Muscle layer of duodenum (tissue), 2 donors: ENCODE results near the gene CDA.

ENCODE experiments used
- H3K27ac ChIP-seq: one replicate; pipeline ENCODE4 v1.7.0; 2013; ENCODE audit warnings: mild to moderate bottlenecking, low read length
- H3K27me3 ChIP-seq: one replicate; pipeline ENCODE4 v1.7.0; 2013; ENCODE audit warnings: low read depth, mild to moderate bottlenecking, control low read depth, low read length
- H3K36me3 ChIP-seq, 2 donors: one replicate each; pipeline ENCODE4 v1.7.0; 2013; ENCODE audit warnings: low read length in 2 of 2, control low read depth in 1 of 2, mild to moderate bottlenecking in 1 of 2; ENCODE audit not compliant: insufficient read depth in 2 of 2, control insufficient read depth in 1 of 2
- H3K4me1 ChIP-seq, 2 donors: one replicate each; pipeline ENCODE4 v1.7.0; 2013; ENCODE audit warnings: low read length in 2 of 2, mild to moderate bottlenecking in 2 of 2, control low read depth in 1 of 2, moderate library complexity in 1 of 2; ENCODE audit not compliant: insufficient read depth in 2 of 2, control insufficient read depth in 1 of 2
- H3K4me3 ChIP-seq, 2 donors: one replicate each; pipeline ENCODE4 v1.7.0; 2013; ENCODE audit warnings: low read length in 2 of 2, low read depth in 1 of 2, mild to moderate bottlenecking in 1 of 2
- H3K9me3 ChIP-seq, 2 donors: one replicate each; pipeline ENCODE4 v1.7.0; 2013; ENCODE audit warnings: low read length in 2 of 2, control low read depth in 1 of 2, mild to moderate bottlenecking in 1 of 2; ENCODE audit not compliant: control insufficient read depth in 1 of 2
- donor health status: healthy.

CDA gene

DNA sequence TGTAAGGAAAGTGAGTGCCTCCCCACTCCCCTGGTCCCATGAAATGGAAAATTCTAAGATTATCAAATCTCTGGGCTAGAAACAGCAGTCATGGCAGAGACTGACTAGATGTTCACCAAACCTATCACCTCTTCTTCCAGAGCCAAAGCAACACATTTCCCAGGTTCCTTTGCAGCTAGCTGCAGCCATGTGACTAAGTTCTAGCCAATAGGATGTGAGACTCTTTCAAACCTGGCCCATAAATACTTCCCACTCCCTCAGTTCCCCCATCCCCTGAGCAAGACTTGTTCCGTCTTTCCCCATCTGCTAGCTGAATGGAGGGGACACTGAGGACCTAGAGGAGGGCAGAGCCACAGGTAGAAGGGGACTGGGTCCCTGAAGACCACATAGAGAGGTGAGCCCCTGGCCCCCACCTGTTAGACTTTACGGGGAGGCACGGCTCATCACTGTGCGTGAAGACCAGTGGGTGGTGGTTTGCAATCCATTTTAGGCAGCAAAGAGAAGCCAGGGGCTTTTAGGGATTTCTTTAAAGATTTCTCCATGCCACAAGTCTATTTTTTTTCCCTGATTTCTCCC is 19.3 kb upstream of the CDA start:
- Histone ChIP-seq H3K9me3 (peaks cover 0 to 5% of the 10 kb centered on the region in 2 donors), H3K27ac (no peak overlapping the region), H3K4me1 (no peaks in the 10 kb centered on the region), H3K36me3 (no peaks in the 10 kb centered on the region), H3K4me3 (no peak overlapping the region), H3K27me3 (no peaks in the 10 kb centered on the region)

DNA sequence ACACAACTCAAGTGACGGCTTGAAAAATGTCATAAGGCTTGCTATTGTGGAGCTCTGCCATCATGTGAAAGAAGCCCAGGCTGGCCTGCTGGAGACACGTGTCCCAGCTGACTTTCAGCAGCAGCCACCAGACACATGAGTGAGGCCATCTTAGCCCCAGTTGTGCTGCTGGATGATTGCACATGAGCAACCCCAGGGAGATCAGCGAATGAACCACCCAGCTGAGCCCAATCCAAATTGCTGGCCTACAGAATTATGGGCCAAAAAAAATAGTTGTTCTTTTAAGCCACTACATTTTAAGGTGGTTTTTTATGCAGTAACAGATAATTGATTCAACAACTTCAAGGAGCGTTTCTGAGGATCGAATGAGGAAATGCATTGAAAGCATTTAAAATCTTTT is 17.5 kb upstream of the CDA start:
- Histone ChIP-seq H3K27ac (no peak overlapping the region), H3K36me3 (no peaks in the 10 kb centered on the region), H3K9me3 (peaks cover 0 to 5% of the 10 kb centered on the region in 2 donors), H3K27me3 (no peaks in the 10 kb centered on the region), H3K4me1 (no peaks in the 10 kb centered on the region), H3K4me3 (no peak overlapping the region)

DNA sequence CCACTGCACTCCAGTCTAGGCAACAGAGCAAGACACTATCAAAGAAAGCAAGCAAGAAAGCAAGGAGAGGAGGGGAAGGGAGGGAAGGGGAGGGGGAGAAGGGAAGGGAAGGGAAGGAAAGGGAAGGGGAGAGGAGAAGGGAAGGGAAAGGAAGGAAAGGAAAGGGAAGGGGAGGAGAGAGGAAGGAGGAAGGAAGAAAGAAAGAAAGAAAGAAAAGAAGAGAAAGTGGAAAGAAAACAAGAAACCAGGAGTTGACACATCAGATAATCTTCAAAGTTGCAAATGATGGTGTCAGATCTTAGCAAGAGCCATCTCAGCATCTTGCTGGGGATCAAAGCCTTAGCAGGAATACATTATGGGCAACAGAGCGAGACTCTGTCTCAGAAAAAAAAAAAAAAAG is 14.9 kb upstream of the CDA start:
- Histone ChIP-seq H3K4me3 (no peak overlapping the region), H3K36me3 (no peaks in the 10 kb centered on the region), H3K9me3 (peaks cover 0 to 5% of the 10 kb centered on the region in 2 donors), H3K4me1 (no peaks in the 10 kb centered on the region), H3K27ac (no peak overlapping the region), H3K27me3 (no peaks in the 10 kb centered on the region)

DNA sequence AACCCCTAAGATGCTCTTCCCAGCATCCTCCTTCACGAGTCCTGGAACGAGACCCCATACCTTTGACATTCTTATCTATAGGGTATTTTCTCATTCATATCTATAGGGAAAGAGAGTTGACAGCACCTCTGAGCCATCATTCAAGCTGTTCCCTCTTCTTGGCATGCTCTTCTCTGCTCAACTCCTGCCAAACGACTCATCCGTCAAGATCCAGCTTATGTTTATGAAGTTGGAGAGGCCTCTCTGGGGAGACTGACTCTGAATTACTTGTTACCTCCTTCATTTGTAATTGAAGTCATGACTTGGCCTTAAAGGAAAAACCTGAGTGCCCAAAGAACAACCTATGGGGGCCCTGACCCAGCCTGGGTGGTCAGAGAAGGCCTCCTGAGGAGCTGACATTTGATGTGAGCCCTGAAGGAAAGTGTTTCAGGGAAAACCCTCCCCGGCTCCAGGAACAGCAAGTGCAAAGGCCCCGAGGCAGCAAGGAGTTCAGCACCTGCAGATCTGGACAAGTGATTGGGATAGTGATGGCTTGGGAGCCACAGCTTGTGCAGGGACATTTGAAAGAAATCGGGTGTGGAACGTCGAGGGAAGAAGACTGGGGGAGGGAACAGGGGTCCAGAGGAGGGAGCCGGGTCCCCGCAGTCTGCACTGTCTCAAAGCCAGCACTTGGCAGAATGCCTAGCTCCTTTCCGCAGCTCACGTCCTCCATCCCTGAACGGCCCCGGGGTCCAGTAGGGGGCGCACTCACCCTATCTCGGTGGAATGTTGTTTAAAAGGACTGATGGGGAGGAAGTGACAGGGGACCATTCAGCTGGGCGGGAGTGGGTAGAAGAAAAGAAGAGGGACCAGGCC is 14.0 kb upstream of the CDA start:
- Histone ChIP-seq H3K9me3 (peaks cover 0 to 5% of the 10 kb centered on the region in 2 donors), H3K36me3 (no peaks in the 10 kb centered on the region), H3K4me3 (no peak overlapping the region), H3K27me3 (no peaks in the 10 kb centered on the region), H3K27ac (no peak overlapping the region), H3K4me1 (no peaks in the 10 kb centered on the region)

DNA sequence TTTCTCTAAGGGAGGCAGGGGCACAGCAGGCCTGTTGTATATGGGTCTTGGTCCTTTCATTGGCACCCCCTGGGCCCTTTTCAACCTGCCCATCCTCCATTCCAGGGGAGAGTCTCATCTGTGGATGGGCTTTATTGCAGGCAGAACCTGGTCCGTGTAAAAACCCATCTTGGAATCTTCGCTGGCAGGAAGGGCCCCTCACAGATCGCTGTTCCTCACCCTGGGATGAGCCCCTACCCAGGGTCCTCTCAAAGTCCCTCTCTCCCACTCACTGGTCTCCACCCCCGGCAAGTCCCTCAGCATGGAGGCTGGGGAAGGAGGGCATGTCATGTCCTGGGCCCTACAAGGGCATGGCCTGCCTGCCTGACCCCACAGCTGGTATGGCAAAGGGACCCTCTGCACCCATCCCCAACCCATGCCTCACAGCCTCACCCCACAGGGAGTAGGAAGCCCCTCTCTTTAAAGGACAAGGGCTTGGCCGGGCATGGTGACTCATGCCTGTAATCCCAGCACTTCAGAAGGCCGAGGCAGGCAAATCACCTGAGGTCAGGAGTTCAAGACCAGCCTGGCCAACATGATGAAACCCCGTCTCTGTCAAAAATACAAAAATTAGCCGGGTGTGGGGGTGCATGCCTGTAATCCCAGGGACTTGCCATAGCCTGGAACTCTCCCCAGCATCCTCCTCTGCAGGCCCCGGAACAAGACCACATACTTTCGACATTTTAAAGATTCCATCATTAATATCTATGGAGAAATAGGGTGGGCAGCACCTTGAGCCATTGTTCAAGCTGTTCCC is 13.2 kb upstream of the CDA start:
- Histone ChIP-seq H3K27ac (no peak overlapping the region), H3K9me3 (peaks cover 0 to 5% of the 10 kb centered on the region in 2 donors), H3K36me3 (no peaks in the 10 kb centered on the region), H3K4me3 (no peak overlapping the region), H3K27me3 (no peaks in the 10 kb centered on the region), H3K4me1 (no peaks in the 10 kb centered on the region)

DNA sequence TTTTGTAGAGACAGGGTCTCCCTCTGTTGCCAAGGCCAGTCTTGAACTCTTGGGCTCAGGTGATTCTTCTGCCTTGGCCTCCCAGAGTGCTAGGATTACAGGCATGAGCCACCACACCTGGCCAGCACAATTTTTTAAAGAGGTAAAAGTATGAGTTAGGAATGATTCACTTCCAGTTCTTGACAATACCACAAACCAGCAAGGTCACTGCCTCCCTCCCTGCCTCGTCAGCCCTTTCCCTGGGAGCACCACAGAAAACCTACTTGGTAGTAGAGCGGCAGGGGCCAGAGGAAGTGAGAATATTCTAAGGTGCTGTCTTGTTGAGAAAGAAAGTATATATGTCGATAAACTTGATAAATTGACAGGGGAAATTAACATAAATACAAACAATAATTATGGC is 10.8 kb upstream of the CDA start:
- H3K4me1 ChIP-seq: no peaks in the 10 kb centered on the region
- H3K27me3 ChIP-seq: no peaks in the 10 kb centered on the region
- no peak overlapping the region for H3K27ac ChIP-seq
- no peak overlapping the region for H3K4me3 ChIP-seq
- no peaks in the 10 kb centered on the region for H3K36me3 ChIP-seq
- H3K9me3 ChIP-seq: no peaks in the 10 kb centered on the region

DNA sequence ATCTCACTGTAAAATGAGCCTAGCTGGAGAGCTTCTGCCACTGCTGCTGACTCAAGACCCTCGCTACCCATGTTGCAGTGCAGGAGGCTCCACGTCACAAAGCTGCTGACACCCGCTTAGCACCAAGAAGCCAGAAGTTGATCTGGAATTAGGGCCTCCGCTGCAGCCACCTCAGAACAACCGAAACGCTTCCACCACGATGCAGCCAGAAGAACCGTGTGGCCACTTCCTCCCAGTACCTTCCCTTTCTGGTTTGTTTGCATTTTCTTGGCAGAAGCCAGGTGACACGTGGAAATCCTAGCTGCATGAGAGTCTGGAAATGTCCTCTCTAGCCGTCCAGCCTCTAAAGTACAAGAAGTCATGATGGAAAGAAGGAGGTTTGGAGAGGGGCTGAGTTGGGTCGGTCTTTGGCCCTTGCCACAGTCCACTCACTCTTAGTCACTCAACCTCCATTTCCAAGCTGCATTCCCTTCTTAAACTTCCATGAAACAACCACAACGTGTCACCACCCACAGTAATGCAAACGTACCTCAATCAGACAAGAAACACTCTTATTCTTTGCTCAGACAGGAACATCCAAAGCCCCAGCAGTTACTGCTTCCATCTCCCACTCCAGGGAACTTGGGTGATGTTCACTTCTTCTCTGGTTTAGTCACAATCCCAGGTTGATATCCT is 10.0 kb upstream of the CDA start:
- H3K27me3 ChIP-seq: no peaks in the 10 kb centered on the region
- no peaks in the 10 kb centered on the region for H3K9me3 ChIP-seq
- no peak overlapping the region for H3K27ac ChIP-seq
- no peaks in the 10 kb centered on the region for H3K36me3 ChIP-seq
- H3K4me1 ChIP-seq: no peaks in the 10 kb centered on the region
- no peak overlapping the region for H3K4me3 ChIP-seq

DNA sequence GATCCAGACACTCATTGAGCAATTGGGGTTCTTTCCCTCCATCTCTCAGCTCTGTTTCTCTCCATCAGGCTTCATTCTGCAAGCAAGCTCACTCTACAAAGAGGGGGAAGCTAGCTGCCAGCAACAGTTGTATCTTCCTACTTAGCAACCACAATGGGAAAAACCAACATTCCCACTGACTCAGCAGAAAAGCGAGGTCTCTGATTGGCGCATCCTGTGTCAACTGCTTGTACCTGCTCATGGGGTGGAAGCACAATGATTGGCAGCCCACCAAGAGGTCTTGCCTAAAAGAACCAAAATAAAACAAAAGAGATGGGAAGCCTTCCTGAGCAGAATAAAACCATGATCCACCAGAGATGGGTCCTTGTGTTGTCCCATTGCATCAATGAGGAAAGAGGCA is 4.0 kb upstream of the CDA start:
- H3K27me3 ChIP-seq: peaks cover 11% of the 10 kb centered on the region
- H3K4me3 ChIP-seq: no peak overlapping the region
- H3K36me3 ChIP-seq: no peaks in the 10 kb centered on the region
- peaks cover 0 to under 1% of the 10 kb centered on the region in 2 donors for H3K4me1 ChIP-seq
- H3K9me3 ChIP-seq: no peaks in the 10 kb centered on the region
- H3K27ac ChIP-seq: no peak overlapping the region

DNA sequence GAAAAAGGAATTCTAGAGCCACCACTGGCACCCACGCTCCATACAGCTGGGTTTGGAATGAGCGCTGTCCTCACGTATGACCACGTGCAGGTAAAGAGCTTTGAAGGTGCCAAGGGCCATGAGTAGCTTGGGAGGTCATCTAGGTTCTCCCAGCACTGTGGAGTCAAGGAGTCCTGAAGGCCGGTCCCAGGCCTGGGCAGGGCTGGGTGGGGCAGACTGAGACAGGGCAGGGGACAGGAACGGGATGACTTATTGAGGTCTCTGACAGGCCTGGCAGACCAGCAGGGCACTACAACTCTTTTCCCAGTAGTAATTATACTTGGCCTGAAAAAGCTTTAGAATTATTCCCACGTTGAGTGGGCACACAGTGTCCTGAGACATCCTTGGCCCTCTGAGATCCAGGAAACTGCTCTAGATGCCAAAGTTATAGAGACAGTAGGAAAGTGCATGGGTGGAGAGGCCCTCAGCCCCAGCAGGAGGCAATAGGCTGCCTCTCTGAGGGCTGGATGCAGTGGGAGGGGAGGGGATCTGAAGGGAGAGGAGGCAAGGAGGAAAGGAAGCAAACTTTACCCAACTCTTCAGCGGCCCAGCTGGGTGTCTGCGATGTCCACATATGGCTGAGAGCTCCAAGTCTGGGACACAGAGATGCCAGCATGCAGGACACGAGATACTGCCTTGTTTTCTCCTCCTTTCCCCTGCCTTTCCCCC is 1.8 kb upstream of the CDA start:
- Histone ChIP-seq H3K27me3 (peaks cover 11% of the 10 kb centered on the region), H3K9me3 (no peaks in the 10 kb centered on the region), H3K36me3 (no peaks in the 10 kb centered on the region), H3K27ac (no peak overlapping the region), H3K4me3 (no peak overlapping the region), H3K4me1 (peaks cover 0 to 4% of the 10 kb centered on the region in 2 donors)

DNA sequence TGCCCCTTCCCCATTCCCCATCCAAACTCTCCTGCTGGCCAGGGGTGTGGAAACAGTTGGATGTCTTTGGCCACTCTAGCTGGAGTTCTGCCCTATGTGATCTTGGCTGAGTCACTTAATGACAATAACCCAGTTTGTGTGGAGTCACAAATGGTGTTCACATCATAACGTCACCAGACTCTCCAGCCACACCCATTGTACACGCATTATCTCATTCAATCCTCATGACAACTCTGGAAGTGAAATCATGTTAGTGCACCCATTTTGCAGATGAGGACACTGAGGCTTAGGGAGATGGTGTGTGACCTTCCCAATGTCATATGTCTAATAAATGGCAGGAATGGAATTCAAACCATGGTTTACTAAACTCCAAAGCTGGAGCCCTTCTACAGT is 1.2 kb upstream of the CDA start:
- no peak overlapping the region for H3K27ac ChIP-seq
- H3K9me3 ChIP-seq: no peaks in the 10 kb centered on the region
- H3K36me3 ChIP-seq: no peaks in the 10 kb centered on the region
- H3K4me1 ChIP-seq: peaks cover 0 to 4% of the 10 kb centered on the region in 2 donors
- H3K27me3 ChIP-seq: peaks cover 11% of the 10 kb centered on the region
- H3K4me3 ChIP-seq: no peak overlapping the region
